Right lobe of liver (tissue), 6 donors: ENCODE results near the gene CNIH3. TPM values are rescaled to one million over a fixed set of nuclear protein-coding genes. Genes with fewer than 3 reads are reported as not detected.

ENCODE experiments used
- ATAC-seq, 4 donors: fragments of 200-7000 bp; cut with Tn5 transposase; one replicate each; pipeline ENCODE4 v1.9.1; 2020; ENCODE audit warnings: mild to moderate bottlenecking in 4 of 4, moderate library complexity in 4 of 4
- DNase-seq, 3 donors: peaks; one replicate each; pipeline ENCODE4 v3.0.0-alpha.2; 2020
- H3K27ac ChIP-seq, 3 donors: fragments of 200-600 bp; one replicate each; pipeline ENCODE4 v1.8.0; 2022
- H3K27me3 ChIP-seq, 2 donors: fragments of 200-600 bp; one replicate each; pipeline ENCODE4 v1.8.0; 2022
- H3K36me3 ChIP-seq, 4 donors: fragments of 200-600 bp; sonication (generic) in 1 of 4; one replicate each; pipeline versions ENCODE4 v1.5.1 to v1.8.0; 2017 to 2022; ENCODE audit warnings: control low read depth in 1 of 4
- H3K4me1 ChIP-seq, 4 donors: fragments of 200-600 bp; sonication (generic) in 1 of 4; one replicate each; pipeline versions ENCODE4 v1.5.1 to v1.8.0; 2017 to 2022; ENCODE audit warnings: control low read depth in 1 of 4
- H3K4me3 ChIP-seq, 3 donors: fragments of 200-600 bp; one replicate each; pipeline ENCODE4 v1.8.0; 2022
- H3K9me3 ChIP-seq, 4 donors: fragments of 200-600 bp; sonication (generic) in 1 of 4; one replicate each; pipeline versions ENCODE4 v1.5.1 to v1.8.0; 2017 to 2022; ENCODE audit warnings: control low read depth in 1 of 4
- CTCF ChIP-seq, 4 donors: fragments of 200-600 bp in 3 of 4; fragments of 450-650 bp in 1 of 4; IDR thresholded peaks; one replicate each; pipeline versions ENCODE4 v1.5.1 to v1.8.0; 2016 to 2022; ENCODE audit warnings: antibody characterized with exemption in 4 of 4, mild to moderate bottlenecking in 2 of 4
- POLR2A ChIP-seq: fragments of 450-650 bp; IDR thresholded peaks from one replicate; pipeline ENCODE4 v1.6.1; 2017; ENCODE audit warnings: antibody characterized with exemption, mild to moderate bottlenecking
- whole genome bisulfite sequencing: methylation state at CpG from one replicate; pipeline ENCODE4 v1.1.6; 2018; ENCODE audit warnings: low coverage, low lambda C conversion rate; ENCODE audit not compliant: insufficient coverage; ENCODE audit errors: missing lambda C conversion rate; 5-methylcytosine and 5-hydroxymethylcytosine counted together
- intact Hi-C, 2 donors: fragments of 100-400 bp; cut with DNase I; formaldehyde crosslinking; loops; one replicate each; pipeline versions ENCODE4 v1.11.2 to v1.14.1; 2022
- total RNA-seq, 6 experiments: library from RNA; depleted of rRNA in 2 of 6; stranded (reverse); fragments of >200 nt in 2 of 6; fragmentation: NEBNext Ultra II Directional in 3 of 6; extraction: Animal tissue kit (Norgen Biotek cat#: 25700) in 3 of 6; gene quantifications; one replicate each; pipeline versions ENCODE4 v1.1.0 to v1.2.4, GENCODE V29; 2016 to 2023
- donor health status: DM: no; HTN: yes; CAD: no.
- donor health status: DM: no; HTN: no; CAD: no.
- donor health status: DM: no; HTN: no; CAD: no.
- donor health status: DM: no; HTN: yes; CAD: no.
- donor health status: DM: no; HTN: yes; CAD: no.

The CNIH3 gene
- total RNA-seq, 6 experiments from 2014 or later: 0.12 to 1.6 (median 0.55) TPM

DNA sequence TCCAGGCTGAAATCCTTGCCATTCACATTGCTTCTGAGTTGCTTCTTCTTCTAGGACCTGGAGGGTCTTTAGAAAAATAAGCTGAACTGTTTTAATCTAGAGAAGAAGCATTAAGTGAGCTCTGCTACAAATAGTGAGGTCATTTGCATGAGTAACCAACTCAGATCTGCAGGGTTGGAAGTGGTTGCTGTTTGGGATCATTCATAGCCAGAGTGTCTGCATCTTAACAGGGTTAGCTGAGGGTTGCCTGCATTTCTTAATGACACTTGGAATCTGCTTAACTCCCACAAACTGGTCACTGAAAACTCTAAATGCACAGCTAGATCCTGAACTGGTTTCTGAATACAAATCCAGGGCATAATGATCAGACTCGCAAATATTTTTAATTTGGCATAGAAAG, 9.9 kb downstream of the CNIH3 start:
- no peak for DNase-seq
- no peak for ATAC-seq
- Histone ChIP-seq H3K4me3 (no peak overlapping the region), H3K27ac (no peak overlapping the region), H3K27me3 (no peaks in the 10 kb centered on the region), H3K4me1 (no peaks in the 10 kb centered on the region), H3K36me3 (no peaks in the 10 kb centered on the region), H3K9me3 (no peaks in the 10 kb centered on the region)
- intact Hi-C loops: no loop called here
- WGBS: 60% methylated on average over 1 of the region's 1 CpG
- no peak for TF ChIP-seq POLR2A
- no peak for TF ChIP-seq CTCF (IDR thresholded peaks at IDR 0.05)

DNA sequence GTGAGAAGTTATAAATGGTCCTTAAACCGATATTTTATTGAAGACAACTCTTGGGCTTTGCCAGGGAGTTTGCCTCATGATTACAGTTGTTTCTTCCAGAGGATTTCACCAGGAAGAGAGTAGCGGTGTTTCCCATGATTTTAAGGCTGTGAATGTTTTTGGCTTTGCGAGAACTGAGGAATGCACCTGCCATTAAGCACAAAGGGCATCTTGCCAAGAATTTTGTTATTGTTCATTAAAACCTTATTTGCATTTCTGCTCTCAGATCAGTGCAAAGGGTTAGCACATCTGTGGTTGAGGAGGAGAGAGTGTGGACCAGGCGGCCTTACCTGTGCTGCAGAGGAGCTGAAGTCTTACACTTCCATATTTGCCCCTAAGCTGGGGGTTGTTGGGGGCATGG, 13.8 kb downstream of the CNIH3 start:
- TF ChIP-seq POLR2A (no peak), CTCF (IDR thresholded peaks at IDR 0.05) (no peak)

GRCh38 chr1:224631462-224632115, 15.5 kb downstream of the CNIH3 start:
- H3K4me1 ChIP-seq: no peaks in the 10 kb centered on the region
- ATAC-seq (no peak), DNase-seq (no peak)
- TF ChIP-seq POLR2A (no peak), CTCF (IDR thresholded peaks at IDR 0.05) (no peak)
- no peak overlapping the region for H3K4me3 ChIP-seq
- H3K27ac ChIP-seq: no peak overlapping the region
- intact Hi-C loops: loop anchor here in 1 of 2 donors (10.0 kb wide), 1 partner anchor 107 kb away; no protein-coding TSS in a partner anchor
- no peaks in the 10 kb centered on the region for H3K36me3 ChIP-seq
- 43% methylated on average over 6 of the region's 6 CpGs for WGBS
- no peaks in the 10 kb centered on the region for H3K9me3 ChIP-seq
- H3K27me3 ChIP-seq: no peaks in the 10 kb centered on the region

More for the DNA sequence above, 13.8 kb downstream of the CNIH3 start:
- Histone ChIP-seq H3K27ac (no peak overlapping the region), H3K9me3 (no peaks in the 10 kb centered on the region), H3K36me3 (no peaks in the 10 kb centered on the region), H3K4me1 (no peaks in the 10 kb centered on the region), H3K4me3 (no peak overlapping the region), H3K27me3 (no peaks in the 10 kb centered on the region)
- no peak for ATAC-seq
- intact Hi-C loops: loop anchor here in 1 of 2 donors (10.0 kb wide), 1 partner anchor 105 kb away; no protein-coding TSS in a partner anchor
- WGBS: 87% methylated on average over 4 of the region's 4 CpGs
- DNase-seq: no peak

- Histone ChIP-seq H3K9me3 (no peaks in the 10 kb centered on the region), H3K4me1 (no peaks in the 10 kb centered on the region), H3K4me3 (no peak overlapping the region), H3K27ac (no peak overlapping the region), H3K27me3 (no peaks in the 10 kb centered on the region), H3K36me3 (no peaks in the 10 kb centered on the region)
- no peak for ATAC-seq
- 79% methylated on average over 5 of the region's 5 CpGs for WGBS
- no peak for DNase-seq
- intact Hi-C loops: loop anchor here in 1 of 2 donors (10.0 kb wide), 1 partner anchor 108 kb away; no protein-coding TSS in a partner anchor
- TF ChIP-seq CTCF (IDR thresholded peaks at IDR 0.05): no peak
- TF ChIP-seq POLR2A: no peak
Measured at GRCh38 chr1:224632381-224632871, 16.3 kb downstream of the CNIH3 start.
